K562 (cell line): ENCODE measurements around the gene CDYL.

Experiments used
- ATF1 ChIP-seq, 2 experiments: fragments of 450-650 bp in 1 of 2; IDR thresholded peaks; 2 replicates each; pipeline ENCODE4 v1.6.1; 2016; ENCODE audit warnings: missing compliant biosample characterization in 1 of 2, missing genetic modification characterization in 1 of 2
- CTCF ChIP-seq, 3 experiments: IDR thresholded peaks in 2 of 3; conservative IDR thresholded peaks in 1 of 3; 2 replicates each; pipeline ENCODE4 v1.5.1; 2011 to 2012; ENCODE audit warnings: low read length in 3 of 3, mild to moderate bottlenecking in 3 of 3, control low read depth in 2 of 3, improper control_type of control experiment in 1 of 3, inconsistent platforms in 1 of 3, low read depth in 1 of 3, mixed read lengths in 1 of 3, moderate library complexity in 1 of 3; ENCODE audit not compliant: insufficient read depth in 2 of 3
- ELF1 ChIP-seq: fragments of 200-800 bp; sonication (Bioruptor generic); IDR thresholded peaks from 2 replicates; pipeline ENCODE4 v1.6.1; 2016; ENCODE audit warnings: missing genetic modification characterization, missing compliant biosample characterization
- GATA2 ChIP-seq: sonication (generic); formaldehyde crosslinking; IDR thresholded peaks from 2 replicates; pipeline ENCODE4 v1.4.0; 2020; ENCODE audit warnings: mild to moderate bottlenecking, missing genetic modification reagents
- REST ChIP-seq, 2 experiments: fragments of 450-650 bp; formaldehyde crosslinking in 1 of 2; IDR thresholded peaks; 2 replicates each; pipeline versions ENCODE4 v1.4.0 to v1.6.1; 2014 to 2020; ENCODE audit warnings: mild to moderate bottlenecking in 2 of 2, borderline replicate concordance in 1 of 2, low read depth in 1 of 2
- SMAD1 ChIP-seq: fragments of 150-350 bp; IDR thresholded peaks from 2 replicates; pipeline ENCODE4 v1.6.1; 2014; ENCODE audit warnings: low read length, low read depth; ENCODE audit not compliant: partially characterized antibody
- TBL1XR1 ChIP-seq, 2 experiments: IDR thresholded peaks; 2 replicates each; pipeline ENCODE4 v1.6.1; 2012; ENCODE audit warnings: improper control_type of control experiment in 2 of 2, low read length in 2 of 2, mild to moderate bottlenecking in 1 of 2
- ZBTB2 ChIP-seq: fragments of 450-650 bp; IDR thresholded peaks from 2 replicates; pipeline ENCODE4 v1.6.1; 2016; ENCODE audit warnings: antibody characterized with exemption
- ZNF24 ChIP-seq: fragments of 450-650 bp; IDR thresholded peaks from 2 replicates; pipeline ENCODE4 v1.6.1; 2016

GRCh38 chr6:4873928-4874327 is 97.7 kb downstream of the CDYL start:
- TF ChIP-seq SMAD1 = no peak
- TF ChIP-seq GATA2 = no peak
- TF ChIP-seq CTCF (IDR thresholded peaks at IDR 0.05 in 2 of 3, conservative IDR thresholded peaks at IDR 0.05 in 1 of 3; ENCODE audit: insufficient read depth in 2 of 3, low read depth in 1 of 3, low read length in 3 of 3) = no peak
- no peak for TF ChIP-seq ELF1 (tag)
- no peak for TF ChIP-seq ZBTB2
- no peak for TF ChIP-seq ATF1 (CRISPR knock-in tag; IDR thresholded peaks at IDR 0.05)
- no peak for TF ChIP-seq ATF1 (tag; IDR thresholded peaks at IDR 0.05)
- no peak for TF ChIP-seq ZNF24
- no peak for TF ChIP-seq REST (IDR thresholded peaks at IDR 0.05; ENCODE audit: borderline replicate concordance)
- no peak for TF ChIP-seq REST (CRISPR knock-in tag; IDR thresholded peaks at IDR 0.05; ENCODE audit: low read depth)
- TF ChIP-seq TBL1XR1 (IDR thresholded peaks at IDR 0.05; ENCODE audit: low read length in 2 of 2) = no peak
